ENCODE results near the gene ACER3. TPM values are rescaled to one million over a fixed set of nuclear protein-coding genes. Genes with fewer than 3 reads are reported as not detected.

Gene ACER3
- total RNA-seq, 1 experiment from 2014 or later, result 31.0 TPM

- DNase-seq (ENCODE audit: low spot score), result no peak
- Histone ChIP-seq H3K4me3 (ENCODE audit: low read depth, low read length, poor library complexity, severe bottlenecking) (no peak overlapping the region), H3K9me3 (ENCODE audit: low read depth, low read length, poor library complexity, severe bottlenecking) (peaks cover 9% of the 10 kb centered on the region), H3K4me1 (ENCODE audit: insufficient read depth, low read length, poor library complexity, severe bottlenecking) (no peaks in the 10 kb centered on the region), H3K27me3 (replicated peaks; ENCODE audit: insufficient read depth, low read depth, low read length, poor library complexity) (no peaks in the 10 kb centered on the region), H3K36me3 (ENCODE audit: insufficient read depth, low read length, poor library complexity, severe bottlenecking) (no peaks in the 10 kb centered on the region), H3K27ac (ENCODE audit: low read depth, low read length, poor library complexity, severe bottlenecking) (no peak overlapping the region)
- intact Hi-C loops (cut with micrococcal nuclease; ENCODE audit: unreplicated experiment), result no loop called here
- ChIA-PET POLR2A (ENCODE audit: low non-redundant PET) (no interaction called here), CTCF (no interaction called here)
- TF ChIP-seq EZH2 (IDR thresholded peaks at IDR 0.05; ENCODE audit: borderline replicate concordance, low read depth, low read length, poor library complexity, severe bottlenecking) (no peak), CTCF (conservative IDR thresholded peaks at IDR 0.05; ENCODE audit: low read depth, low read length) (no peak)
- no TSS peak for BruUV-seq (replicated peaks)
These were observed 195.2 kb downstream of the ACER3 start for GRCh38 chr11:77055913-77056312.

- Histone ChIP-seq H3K27ac (ENCODE audit: low read depth, low read length, poor library complexity, severe bottlenecking) (no peak overlapping the region), H3K9me3 (ENCODE audit: low read depth, low read length, poor library complexity, severe bottlenecking) (peaks cover 13% of the 10 kb centered on the region), H3K4me1 (ENCODE audit: insufficient read depth, low read length, poor library complexity, severe bottlenecking) (no peaks in the 10 kb centered on the region), H3K36me3 (ENCODE audit: insufficient read depth, low read length, poor library complexity, severe bottlenecking) (no peaks in the 10 kb centered on the region), H3K4me3 (ENCODE audit: low read depth, low read length, poor library complexity, severe bottlenecking) (no peak overlapping the region), H3K27me3 (replicated peaks; ENCODE audit: insufficient read depth, low read depth, low read length, poor library complexity) (no peaks in the 10 kb centered on the region)
- CTCF ChIA-PET, result no interaction called here
- intact Hi-C loops (cut with micrococcal nuclease; ENCODE audit: unreplicated experiment), result no loop called here
- BruUV-seq (replicated peaks), result no TSS peak
- TF ChIP-seq CTCF (conservative IDR thresholded peaks at IDR 0.05; ENCODE audit: low read depth, low read length) (no peak), EZH2 (IDR thresholded peaks at IDR 0.05; ENCODE audit: borderline replicate concordance, low read depth, low read length, poor library complexity, severe bottlenecking) (no peak)
- POLR2A ChIA-PET (ENCODE audit: low non-redundant PET), result no interaction called here
- DNase-seq (ENCODE audit: low spot score), result no peak
These were observed 196.2 kb downstream of the ACER3 start for GRCh38 chr11:77056814-77057402.

- no TSS peak for BruUV-seq (replicated peaks)
- POLR2A ChIA-PET (ENCODE audit: low non-redundant PET), result no interaction called here
- CTCF ChIA-PET, result no interaction called here
- intact Hi-C loops (cut with micrococcal nuclease; ENCODE audit: unreplicated experiment), result no loop called here
- Histone ChIP-seq H3K27me3 (replicated peaks; ENCODE audit: insufficient read depth, low read depth, low read length, poor library complexity) (no peaks in the 10 kb centered on the region), H3K27ac (ENCODE audit: low read depth, low read length, poor library complexity, severe bottlenecking) (no peak overlapping the region), H3K36me3 (ENCODE audit: insufficient read depth, low read length, poor library complexity, severe bottlenecking) (no peaks in the 10 kb centered on the region), H3K9me3 (ENCODE audit: low read depth, low read length, poor library complexity, severe bottlenecking) (peaks cover 13% of the 10 kb centered on the region), H3K4me1 (ENCODE audit: insufficient read depth, low read length, poor library complexity, severe bottlenecking) (no peaks in the 10 kb centered on the region), H3K4me3 (ENCODE audit: low read depth, low read length, poor library complexity, severe bottlenecking) (no peak overlapping the region)
- DNase-seq (ENCODE audit: low spot score), result no peak
- TF ChIP-seq CTCF (conservative IDR thresholded peaks at IDR 0.05; ENCODE audit: low read depth, low read length), result no peak
- no peak for TF ChIP-seq EZH2 (IDR thresholded peaks at IDR 0.05; ENCODE audit: borderline replicate concordance, low read depth, low read length, poor library complexity, severe bottlenecking)
These were observed 197.3 kb downstream of the ACER3 start for GRCh38 chr11:77057938-77058474.
